Measurements from ENCODE around the gene CTDP1.
"Not testable (repeated sequence)": the region's sequence is repeated elsewhere in the genome, so short reads cannot be mapped to it uniquely, and the experiment has no call there.

The CTDP1 gene

DNA sequence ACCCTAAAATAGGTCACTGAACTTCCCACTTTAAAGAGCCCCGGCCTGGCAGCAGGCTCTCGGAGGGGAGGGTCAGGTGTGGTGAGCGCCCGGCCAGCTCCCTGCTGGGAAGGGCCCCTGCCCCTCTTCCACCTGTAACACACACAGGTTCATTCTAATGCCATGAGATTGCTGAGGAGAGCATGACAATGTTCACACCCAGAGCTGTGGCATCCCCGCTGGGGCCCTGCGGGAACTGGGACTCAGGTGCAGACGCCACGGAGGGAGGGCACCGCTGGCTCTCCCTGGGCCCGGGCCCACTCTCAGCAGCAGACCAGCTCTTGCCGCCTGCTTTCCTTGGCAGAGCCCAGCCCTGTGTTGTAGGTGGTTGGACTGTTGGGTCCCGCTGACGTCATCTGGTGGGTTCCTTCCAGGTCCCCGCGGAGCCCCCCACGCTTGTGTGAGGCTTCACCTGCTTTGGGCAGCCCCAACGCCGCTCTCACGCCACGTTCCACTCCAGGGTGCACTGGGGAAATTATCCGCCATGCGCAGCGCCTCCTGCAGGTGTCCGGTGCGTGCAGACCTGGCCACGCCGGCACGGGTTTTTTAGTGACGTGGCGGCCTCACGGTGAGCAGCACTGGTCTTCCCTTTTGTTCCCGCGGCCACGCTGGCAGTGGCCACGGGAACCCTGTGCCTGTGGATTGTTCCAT is 67.7 kb downstream of the CTDP1 start:
- Histone ChIP-seq H3K27ac (ENCODE audit: low read depth, low read length) (no peak overlapping the region), H3K9ac (ENCODE audit: low read length in 5 of 5) (no peak overlapping the region), H3K36me3 (ENCODE audit: control insufficient read depth in 5 of 5, insufficient read depth in 5 of 5, low read length in 5 of 5) (peaks cover 0 to 70% (median 39%) of the 10 kb centered on the region in 5 donors), H3K4me3 (ENCODE audit: low read depth in 1 of 5, low read length in 5 of 5) (no peak overlapping the region), H3K27me3 (ENCODE audit: control insufficient read depth in 5 of 5, insufficient read depth in 4 of 5, low read length in 5 of 5) (no peaks in the 10 kb centered on the region), H3K4me1 (ENCODE audit: control insufficient read depth in 5 of 5, insufficient read depth in 5 of 5, low read length in 5 of 5) (no peaks in the 10 kb centered on the region), H3K9me3 (ENCODE audit: control insufficient read depth in 5 of 5, low read length in 5 of 5) (no peaks in the 10 kb centered on the region)

DNA sequence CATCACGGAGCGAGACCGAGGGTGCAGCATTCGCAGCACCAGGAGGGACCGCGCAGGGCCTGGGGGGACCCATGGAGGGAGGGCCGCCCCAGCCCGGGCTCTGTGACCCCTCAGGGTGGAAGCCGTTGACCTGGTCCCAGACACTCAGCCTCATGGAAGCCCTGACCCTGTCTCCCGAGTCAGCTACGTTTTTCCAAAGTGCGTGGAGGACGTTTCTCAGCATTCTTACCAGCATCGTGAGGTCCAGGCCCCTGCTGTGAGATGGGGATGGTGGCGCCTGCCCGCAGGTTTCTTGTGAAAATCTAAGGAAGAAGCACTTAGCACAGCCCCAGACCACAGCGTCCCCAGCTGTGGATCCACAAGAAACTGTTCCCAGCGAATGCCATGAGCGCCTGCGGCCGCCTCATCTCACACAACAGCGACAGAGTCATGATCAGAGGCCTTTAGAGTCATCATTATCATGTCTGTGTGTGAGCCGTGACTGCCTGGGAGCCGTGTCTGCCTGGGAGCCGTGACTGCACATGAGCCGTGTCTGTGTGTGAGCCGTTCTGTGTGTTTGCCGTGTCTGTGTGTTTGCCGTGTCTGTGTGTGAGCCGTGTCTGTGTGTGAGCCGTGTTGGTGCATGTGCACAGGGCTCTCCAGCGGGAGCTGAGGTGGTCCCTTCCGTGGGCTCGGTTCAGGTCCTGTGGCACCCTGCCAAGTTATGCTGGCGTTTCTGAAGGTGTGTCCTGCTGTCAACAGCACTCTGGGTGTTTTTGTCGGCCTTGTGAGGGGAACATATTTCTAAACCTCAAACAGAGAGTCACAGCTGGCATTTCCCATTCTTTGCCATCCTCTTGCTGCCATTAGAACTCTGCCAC is 68.9 kb downstream of the CTDP1 start:
- no peak overlapping the region for H3K4me3 ChIP-seq (ENCODE audit: low read depth in 1 of 5, low read length in 5 of 5)
- H3K36me3 ChIP-seq (ENCODE audit: control insufficient read depth in 5 of 5, insufficient read depth in 5 of 5, low read length in 5 of 5): peaks cover 0 to 64% (median 42%) of the 10 kb centered on the region in 5 donors
- H3K4me1 ChIP-seq (ENCODE audit: control insufficient read depth in 5 of 5, insufficient read depth in 5 of 5, low read length in 5 of 5): no peaks in the 10 kb centered on the region
- H3K27ac ChIP-seq (ENCODE audit: low read depth, low read length): no peak overlapping the region
- H3K9me3 ChIP-seq (ENCODE audit: control insufficient read depth in 5 of 5, low read length in 5 of 5): no peaks in the 10 kb centered on the region
- H3K27me3 ChIP-seq (ENCODE audit: control insufficient read depth in 5 of 5, insufficient read depth in 4 of 5, low read length in 5 of 5): no peaks in the 10 kb centered on the region
- H3K9ac ChIP-seq (ENCODE audit: low read length in 5 of 5): no peak overlapping the region

- H3K4me1 ChIP-seq (ENCODE audit: control insufficient read depth in 5 of 5, insufficient read depth in 5 of 5, low read length in 5 of 5): no peaks in the 10 kb centered on the region
- no peaks in the 10 kb centered on the region for H3K9me3 ChIP-seq (ENCODE audit: control insufficient read depth in 5 of 5, low read length in 5 of 5)
- no peak overlapping the region for H3K27ac ChIP-seq (ENCODE audit: low read depth, low read length)
- H3K4me3 ChIP-seq (ENCODE audit: low read depth in 1 of 5, low read length in 5 of 5): no peak overlapping the region
- no peak overlapping the region for H3K9ac ChIP-seq (ENCODE audit: low read length in 5 of 5)
- H3K36me3 ChIP-seq (ENCODE audit: control insufficient read depth in 5 of 5, insufficient read depth in 5 of 5, low read length in 5 of 5): peaks cover 0 to 65% (median 44%) of the 10 kb centered on the region in 5 donors
- no peaks in the 10 kb centered on the region for H3K27me3 ChIP-seq (ENCODE audit: control insufficient read depth in 5 of 5, insufficient read depth in 4 of 5, low read length in 5 of 5)
Observed at GRCh38 chr18:79749251-79750191, 69.9 kb downstream of the CTDP1 start.

DNA sequence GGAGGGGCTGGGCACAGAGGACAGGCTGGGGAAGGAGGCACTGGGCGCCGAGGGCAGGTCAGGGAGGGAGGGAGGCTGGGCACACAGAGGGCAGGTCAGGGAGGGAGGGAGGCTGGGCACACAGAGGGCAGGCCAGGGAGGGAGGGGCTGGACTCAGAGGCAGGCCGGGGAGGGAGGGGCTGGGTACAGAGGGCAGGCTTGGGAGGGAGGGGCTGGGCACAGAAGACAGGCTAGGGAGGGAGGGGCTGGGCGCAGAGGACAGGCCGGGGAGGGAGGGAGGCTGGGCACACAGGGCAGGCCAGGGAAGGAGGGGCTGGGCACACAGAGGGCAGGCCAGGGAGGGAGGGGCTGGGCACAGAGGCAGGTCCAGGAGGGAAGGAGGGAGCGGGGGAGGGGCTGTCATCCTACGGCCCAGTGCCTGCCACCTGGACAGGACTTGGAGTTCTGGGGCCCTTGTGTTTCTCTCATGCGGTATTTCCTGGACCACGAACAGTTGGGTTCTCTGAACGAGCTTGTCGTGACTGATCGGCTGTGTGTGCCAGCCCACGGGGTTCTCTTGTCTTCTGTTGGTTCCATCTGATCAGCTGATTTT is 71.5 kb downstream of the CTDP1 start:
- Histone ChIP-seq H3K36me3 (ENCODE audit: control insufficient read depth in 5 of 5, insufficient read depth in 5 of 5, low read length in 5 of 5) (peaks cover 0 to 75% (median 54%) of the 10 kb centered on the region in 5 donors), H3K9me3 (ENCODE audit: control insufficient read depth in 5 of 5, low read length in 5 of 5) (no peaks in the 10 kb centered on the region), H3K27ac (ENCODE audit: low read depth, low read length) (no peak overlapping the region), H3K4me3 (ENCODE audit: low read depth in 1 of 5, low read length in 5 of 5) (no peak overlapping the region), H3K9ac (ENCODE audit: low read length in 5 of 5) (no peak overlapping the region), H3K4me1 (ENCODE audit: control insufficient read depth in 5 of 5, insufficient read depth in 5 of 5, low read length in 5 of 5) (peaks cover 0 to 3% (median 0%) of the 10 kb centered on the region in 5 donors), H3K27me3 (ENCODE audit: control insufficient read depth in 5 of 5, insufficient read depth in 4 of 5, low read length in 5 of 5) (peaks cover 0 to 3% (median 0%) of the 10 kb centered on the region in 5 donors)

DNA sequence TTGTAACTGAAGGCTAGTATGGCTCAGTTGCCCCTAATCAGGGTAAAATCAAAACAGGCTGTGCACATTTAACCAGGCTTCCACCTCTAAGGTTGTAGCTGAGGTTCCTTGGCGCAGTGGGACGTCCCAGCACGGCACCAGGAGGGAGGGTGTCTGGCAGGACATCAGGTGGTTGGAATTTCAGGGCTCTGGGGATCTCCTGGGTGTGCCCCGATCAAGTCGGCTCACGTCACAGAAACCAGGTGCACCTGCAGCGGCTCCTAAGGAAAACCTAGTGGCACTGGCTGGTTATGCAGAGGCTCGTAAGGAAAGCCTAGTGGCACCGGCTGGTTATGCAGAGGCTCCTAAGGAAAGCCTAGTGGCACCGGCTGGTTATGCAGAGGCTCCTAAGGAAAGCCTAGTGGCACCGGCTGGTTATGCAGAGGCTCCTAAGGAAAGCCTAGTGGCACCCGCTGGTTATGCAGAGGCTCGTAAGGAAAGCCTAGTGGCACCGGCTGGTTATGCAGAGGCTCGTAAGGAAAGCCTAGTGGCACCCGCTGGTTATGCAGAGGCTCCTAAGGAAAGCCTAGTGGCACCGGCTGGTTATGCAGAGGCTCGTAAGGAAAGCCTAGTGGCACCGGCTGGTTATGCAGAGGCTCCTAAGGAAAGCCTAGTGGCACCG is 72.4 kb downstream of the CTDP1 start:
- H3K9me3 ChIP-seq (ENCODE audit: control insufficient read depth in 5 of 5, low read length in 5 of 5); H3K27me3 ChIP-seq (ENCODE audit: control insufficient read depth in 5 of 5, insufficient read depth in 4 of 5, low read length in 5 of 5); H3K27ac ChIP-seq (ENCODE audit: low read depth, low read length); H3K4me3 ChIP-seq (ENCODE audit: low read depth in 1 of 5, low read length in 5 of 5); H3K9ac ChIP-seq (ENCODE audit: low read length in 5 of 5); H3K4me1 ChIP-seq (ENCODE audit: control insufficient read depth in 5 of 5, insufficient read depth in 5 of 5, low read length in 5 of 5): not testable (repeated sequence)
- peaks cover 0 to 68% (median 49%) of the 10 kb centered on the region in 5 donors for H3K36me3 ChIP-seq (ENCODE audit: control insufficient read depth in 5 of 5, insufficient read depth in 5 of 5, low read length in 5 of 5)

- peaks cover 0 to 59% (median 45%) of the 10 kb centered on the region in 5 donors for H3K36me3 ChIP-seq (ENCODE audit: control insufficient read depth in 5 of 5, insufficient read depth in 5 of 5, low read length in 5 of 5)
- H3K9ac ChIP-seq (ENCODE audit: low read length in 5 of 5); H3K4me1 ChIP-seq (ENCODE audit: control insufficient read depth in 5 of 5, insufficient read depth in 5 of 5, low read length in 5 of 5); H3K4me3 ChIP-seq (ENCODE audit: low read depth in 1 of 5, low read length in 5 of 5); H3K27ac ChIP-seq (ENCODE audit: low read depth, low read length); H3K9me3 ChIP-seq (ENCODE audit: control insufficient read depth in 5 of 5, low read length in 5 of 5); H3K27me3 ChIP-seq (ENCODE audit: control insufficient read depth in 5 of 5, insufficient read depth in 4 of 5, low read length in 5 of 5): not testable (repeated sequence)
Observed at GRCh38 chr18:79752946-79753345, 73.3 kb downstream of the CTDP1 start.

DNA sequence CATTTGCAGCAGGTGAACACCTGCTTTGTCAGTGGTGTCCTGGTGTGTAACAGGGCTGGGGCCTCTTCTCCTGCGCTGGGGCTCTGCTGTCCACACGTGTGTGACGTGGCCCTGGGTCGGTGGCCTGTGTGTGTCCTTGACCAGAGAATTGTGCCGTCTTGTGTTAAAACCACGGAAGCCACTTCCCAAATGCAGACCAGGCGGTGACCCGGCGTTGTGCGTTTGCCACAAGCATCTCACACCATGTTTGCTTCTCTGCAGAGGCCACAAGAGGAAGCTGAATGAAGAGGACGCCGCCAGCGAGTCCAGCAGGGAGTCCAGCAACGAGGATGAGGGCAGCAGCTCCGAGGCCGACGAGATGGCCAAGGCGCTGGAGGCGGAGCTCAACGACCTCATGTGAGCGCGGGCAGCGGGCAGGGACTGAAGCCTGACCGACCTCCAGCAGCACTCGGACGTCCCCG is 73.8 kb downstream of the CTDP1 start:
- peaks cover 0 to 3% (median 0%) of the 10 kb centered on the region in 5 donors for H3K4me1 ChIP-seq (ENCODE audit: control insufficient read depth in 5 of 5, insufficient read depth in 5 of 5, low read length in 5 of 5)
- no peak overlapping the region for H3K27ac ChIP-seq (ENCODE audit: low read depth, low read length)
- peaks cover 0 to 55% (median 44%) of the 10 kb centered on the region in 5 donors for H3K36me3 ChIP-seq (ENCODE audit: control insufficient read depth in 5 of 5, insufficient read depth in 5 of 5, low read length in 5 of 5)
- H3K27me3 ChIP-seq (ENCODE audit: control insufficient read depth in 5 of 5, insufficient read depth in 4 of 5, low read length in 5 of 5): peaks cover 0 to 3% (median 0%) of the 10 kb centered on the region in 5 donors
- H3K9me3 ChIP-seq (ENCODE audit: control insufficient read depth in 5 of 5, low read length in 5 of 5): no peaks in the 10 kb centered on the region
- no peak overlapping the region for H3K4me3 ChIP-seq (ENCODE audit: low read depth in 1 of 5, low read length in 5 of 5)
- no peak overlapping the region for H3K9ac ChIP-seq (ENCODE audit: low read length in 5 of 5)

DNA sequence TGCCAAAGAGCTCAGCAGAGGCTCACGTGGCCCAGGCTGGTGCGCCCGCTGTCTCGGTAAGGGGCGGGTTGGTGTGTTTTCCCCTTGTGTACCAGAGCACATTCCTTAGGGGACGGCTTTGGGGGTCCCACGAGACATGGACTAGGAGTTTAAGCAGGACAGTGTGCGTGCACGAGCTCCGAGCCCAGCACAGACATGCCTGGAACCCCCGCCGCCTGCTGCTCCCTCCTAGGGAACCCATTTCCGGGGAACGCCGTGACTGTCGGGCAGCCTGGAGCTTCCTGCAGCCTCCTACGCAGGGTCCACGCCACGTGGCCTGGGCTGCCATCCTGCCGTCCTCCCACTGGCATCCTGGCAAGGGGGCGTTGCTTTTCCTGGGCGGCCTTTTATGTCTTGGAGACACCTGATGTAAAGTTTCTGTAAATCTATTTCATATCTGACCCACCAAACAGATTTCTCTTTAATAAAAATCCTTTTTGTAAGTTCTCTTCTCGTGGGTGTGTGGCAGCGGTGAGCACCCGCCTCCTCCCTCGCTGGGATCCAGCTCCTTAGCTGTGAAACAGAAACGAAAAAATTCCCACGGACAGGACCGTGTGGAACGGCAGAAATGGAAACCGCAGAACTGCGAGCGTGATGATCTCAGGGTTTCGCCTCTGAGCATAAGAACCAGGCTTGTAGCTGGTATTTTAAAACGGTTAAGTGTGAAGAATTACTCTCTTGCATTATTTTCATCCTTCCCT is 74.6 kb downstream of the CTDP1 start:
- Histone ChIP-seq H3K9me3 (ENCODE audit: control insufficient read depth in 5 of 5, low read length in 5 of 5) (peaks cover 0 to under 1% (median 0%) of the 10 kb centered on the region in 5 donors), H3K9ac (ENCODE audit: low read length in 5 of 5) (no peak overlapping the region), H3K27me3 (ENCODE audit: control insufficient read depth in 5 of 5, insufficient read depth in 4 of 5, low read length in 5 of 5) (peaks cover 0 to 3% (median 0%) of the 10 kb centered on the region in 5 donors), H3K4me3 (ENCODE audit: low read depth in 1 of 5, low read length in 5 of 5) (no peak overlapping the region), H3K4me1 (ENCODE audit: control insufficient read depth in 5 of 5, insufficient read depth in 5 of 5, low read length in 5 of 5) (peaks cover 0 to 3% (median 0%) of the 10 kb centered on the region in 5 donors), H3K36me3 (ENCODE audit: control insufficient read depth in 5 of 5, insufficient read depth in 5 of 5, low read length in 5 of 5) (peaks cover 0 to 47% (median 38%) of the 10 kb centered on the region in 5 donors), H3K27ac (ENCODE audit: low read depth, low read length) (no peak overlapping the region)
